Fibroblast of skin of abdomen (primary cell): ENCODE results near the gene PEX5.
"Not testable (repeated sequence)": the region's sequence is repeated elsewhere in the genome, so short reads cannot be mapped to it uniquely, and the experiment has no call there.

Source experiments
- DNase-seq: peaks from one replicate; pipeline ENCODE4 v3.0.0-alpha.2; 2013

The PEX5 gene

DNA sequence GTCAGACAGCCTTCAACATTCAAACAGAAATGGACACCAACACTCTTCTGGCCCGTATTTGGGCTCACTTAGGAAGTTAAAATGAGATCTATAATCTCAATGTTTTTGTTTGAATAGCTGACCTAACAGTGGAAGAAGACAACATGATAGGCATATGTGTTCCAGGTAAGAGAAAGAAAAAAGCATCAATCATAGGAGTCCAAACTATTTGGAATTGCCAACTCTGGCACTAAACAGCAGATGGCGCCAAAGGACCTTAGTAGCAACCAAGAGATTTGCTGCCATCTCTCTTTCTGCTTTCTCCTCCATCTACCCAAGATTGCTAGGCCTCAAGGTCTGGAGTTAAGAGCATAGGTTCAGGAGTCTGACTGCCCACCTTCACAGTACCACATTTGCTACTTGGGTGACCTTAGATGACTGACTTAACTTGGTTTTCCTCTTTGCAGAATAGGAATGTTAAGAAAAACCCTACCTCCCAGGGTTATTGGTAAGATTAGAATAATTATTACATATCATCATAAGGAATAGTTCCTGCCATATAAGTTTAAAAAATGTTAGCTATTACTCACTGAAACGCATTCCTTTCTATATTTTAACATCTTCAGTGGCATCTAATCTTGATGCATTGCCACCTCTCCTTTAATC, 30.2 kb downstream of the PEX5 start:
- peak; percentile 67 for DNase-seq

DNA sequence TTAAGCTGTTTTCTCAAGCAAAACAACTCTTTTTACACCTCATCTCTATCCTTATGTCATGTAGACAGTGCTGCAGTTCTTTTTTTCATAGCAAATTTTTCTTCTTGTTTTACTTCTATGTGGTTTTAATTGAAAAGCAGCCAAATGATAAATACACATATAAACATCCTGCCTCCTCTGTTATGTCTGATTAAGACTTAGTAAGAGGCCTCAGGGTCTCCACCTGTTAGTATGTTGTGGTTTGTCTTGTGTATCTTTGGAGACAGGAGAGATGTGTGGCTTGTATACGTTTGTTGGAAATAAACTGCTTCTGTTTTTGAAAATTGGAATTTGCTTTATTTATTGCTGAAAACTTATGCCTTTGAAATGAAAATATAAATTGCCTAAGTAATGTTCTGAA, 32.0 kb downstream of the PEX5 start:
- no peak for DNase-seq

DNA sequence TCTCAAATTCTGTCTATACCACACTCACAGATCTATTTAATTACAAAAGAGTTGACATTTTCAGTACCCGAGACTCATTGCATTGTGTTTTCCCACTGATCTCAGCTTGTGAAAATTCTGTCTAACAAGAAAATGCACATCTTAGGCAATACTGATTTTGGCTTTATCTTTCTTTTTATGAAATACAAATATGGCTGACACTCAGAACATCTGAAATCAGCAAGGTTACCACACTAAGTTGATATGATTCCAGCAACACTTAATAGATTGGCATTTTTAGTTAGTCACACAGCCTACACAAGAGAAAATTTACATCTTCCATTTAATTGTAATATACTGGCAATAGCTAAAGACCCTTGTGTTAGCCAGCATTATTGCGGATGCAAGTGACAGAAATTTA, 40.3 kb downstream of the PEX5 start:
- DNase-seq, result no peak

DNA sequence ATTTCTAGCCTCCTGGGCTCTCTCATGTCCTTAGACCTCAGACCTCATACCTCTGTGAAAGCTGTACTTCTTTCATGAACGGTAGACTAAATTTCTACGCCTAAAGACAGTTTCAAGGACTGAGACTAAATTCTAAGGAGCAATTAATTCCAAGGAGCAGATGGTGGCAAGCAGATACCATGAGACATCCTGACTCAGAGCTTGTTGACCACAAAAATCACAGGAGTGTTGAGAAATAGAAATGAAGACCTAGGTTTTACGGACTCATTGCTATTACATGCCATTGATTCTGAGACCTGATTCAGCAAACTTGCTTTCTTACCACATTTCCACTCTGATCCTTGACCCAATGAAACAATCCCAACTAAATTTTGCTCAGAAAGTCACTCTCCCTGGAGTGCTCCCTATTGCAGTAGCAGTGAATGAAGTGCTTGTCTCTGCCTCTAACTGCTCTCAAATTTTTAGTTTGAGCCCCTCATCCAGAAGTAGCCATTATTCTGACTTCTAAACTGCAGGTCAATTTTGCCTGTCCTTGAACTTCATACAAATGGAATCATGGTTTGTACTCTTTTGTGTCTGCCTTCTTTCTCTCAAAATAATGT, 52.0 kb downstream of the PEX5 start:
- peak; percentile 57 for DNase-seq

DNA sequence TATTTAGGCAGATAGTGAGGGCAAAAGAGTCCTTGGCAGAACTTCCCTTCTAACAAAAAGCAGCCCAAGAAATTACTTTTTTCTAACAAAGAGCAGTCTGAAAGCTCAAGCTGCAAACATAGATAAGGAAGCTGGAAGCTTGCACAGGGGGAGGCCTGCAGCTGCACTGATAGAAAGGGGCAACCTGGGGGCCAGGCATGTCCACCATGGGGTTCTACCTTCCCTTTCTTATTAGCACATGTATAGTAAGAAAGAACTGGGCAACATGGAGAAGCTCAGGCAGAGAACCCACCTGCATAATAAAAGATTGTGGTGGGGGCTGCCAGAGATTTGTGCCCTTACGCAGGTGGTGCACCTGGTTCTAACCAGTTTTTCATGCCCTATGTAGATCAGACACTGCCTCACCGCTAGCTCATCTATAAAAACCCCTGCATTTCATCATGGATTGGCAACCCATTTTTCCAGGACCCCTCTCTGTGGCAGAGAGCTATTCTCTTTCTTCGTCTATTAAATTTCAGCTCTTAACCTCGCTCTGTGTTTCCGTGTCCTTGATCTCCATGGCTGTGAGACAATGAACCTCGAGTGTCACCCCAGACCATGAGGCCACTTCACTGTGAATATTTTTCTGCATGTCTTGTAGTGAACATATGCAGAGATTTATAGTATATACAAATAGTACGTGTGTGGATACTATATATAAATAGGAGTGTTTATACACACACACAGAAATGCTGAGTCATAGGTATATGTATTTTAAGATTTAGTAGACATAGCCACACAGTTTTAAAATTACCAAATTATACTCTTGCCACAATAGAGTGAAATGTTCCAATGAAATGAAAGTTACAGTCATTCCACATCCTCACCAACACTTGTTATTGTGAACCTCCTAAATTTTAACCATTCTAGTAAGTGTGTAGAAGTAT, 53.0 kb downstream of the PEX5 start:
- no peak for DNase-seq

DNA sequence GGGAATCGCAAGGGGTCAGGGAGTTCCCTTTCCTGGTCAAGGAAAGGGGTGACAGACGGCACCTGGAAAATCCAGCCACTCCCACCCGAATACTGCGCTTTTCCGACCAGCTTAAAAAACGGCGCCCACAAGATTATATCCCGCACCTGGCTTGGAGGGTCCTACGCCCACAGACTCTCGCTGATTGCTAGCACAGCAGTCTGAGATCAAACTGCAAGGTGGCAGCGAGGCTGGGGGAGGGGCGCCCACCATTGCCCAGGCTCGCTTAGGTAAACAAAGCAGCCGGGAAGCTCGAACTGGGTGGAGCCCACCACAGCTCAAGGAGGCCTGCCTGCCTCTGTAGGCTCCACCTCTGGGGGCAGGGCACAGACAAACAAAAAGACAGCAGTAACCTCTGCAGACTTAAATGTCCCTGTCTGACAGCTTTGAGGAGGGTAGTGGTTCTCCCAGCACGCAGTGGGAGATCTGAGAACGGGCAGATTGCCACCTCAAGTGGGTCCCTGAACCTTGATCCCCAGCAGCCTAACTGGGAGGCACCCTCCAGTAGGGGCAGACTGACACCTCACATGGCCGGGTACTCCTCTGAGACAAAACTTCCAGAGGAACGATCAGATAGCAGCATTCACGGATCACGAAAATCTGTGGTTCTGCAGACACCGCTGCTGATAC, 62.0 kb downstream of the PEX5 start:
- DNase-seq, result not testable (repeated sequence)

DNA sequence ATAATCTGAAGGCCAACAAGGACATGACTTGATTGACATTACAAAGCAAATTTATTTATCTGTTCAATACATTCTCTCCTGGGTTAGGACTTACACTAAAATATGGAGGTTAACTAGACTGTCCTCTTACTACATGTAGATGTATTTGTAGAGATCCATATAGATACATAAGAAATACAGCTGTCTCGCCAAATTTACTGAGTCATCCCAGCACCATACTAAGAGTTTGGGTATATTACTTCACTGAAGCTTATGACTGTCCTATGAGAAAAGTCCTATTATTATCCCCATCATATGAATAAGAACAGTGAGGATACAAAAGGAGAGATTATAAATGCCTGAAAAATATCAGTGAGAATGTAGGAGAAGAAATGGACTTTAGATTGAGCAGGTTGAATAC, 69.6 kb downstream of the PEX5 start:
- DNase-seq, result no peak
